Neural crest cell (in vitro differentiated cells): ENCODE results near the gene VWA2. TPM values are rescaled to one million over a fixed set of nuclear protein-coding genes. Genes with fewer than 3 reads are reported as not detected.

ENCODE experiments used
- DNase-seq: peaks from one replicate; pipeline ENCODE4 v3.0.0; 2021; ENCODE audit warnings: low read depth, mixed read lengths, low spot score
- H3K27ac Mint-ChIP-seq: one replicate; pipeline ENCODE4 v1.8.0; 2021; ENCODE audit warnings: mild to moderate bottlenecking, mixed read lengths; ENCODE audit not compliant: unreplicated experiment
- H3K27me3 Mint-ChIP-seq: 2 replicates; pipeline ENCODE4 v1.8.0; 2021; ENCODE audit warnings: low read depth, mild to moderate bottlenecking, mixed read lengths
- H3K36me3 Mint-ChIP-seq: 2 replicates; pipeline ENCODE4 v1.8.0; 2021; ENCODE audit warnings: low read depth, mild to moderate bottlenecking, mixed read lengths
- H3K4me1 Mint-ChIP-seq: 2 replicates; pipeline ENCODE4 v1.8.0; 2021; ENCODE audit warnings: mixed read lengths
- H3K4me3 Mint-ChIP-seq: one replicate; pipeline ENCODE4 v1.8.0; 2021; ENCODE audit warnings: mild to moderate bottlenecking, mixed read lengths
- H3K9me3 Mint-ChIP-seq: 2 replicates; pipeline ENCODE4 v1.8.0; 2021; ENCODE audit warnings: mixed read lengths
- total RNA-seq: library from RNA; stranded (reverse); gene quantifications from 2 replicates; pipeline ENCODE4 v1.2.1, GENCODE V29; 2021
- TF ChIP-seq, protein P1 (sequence below): fragments of 200-600 bp; sonication (generic); conservative IDR thresholded peaks from 2 replicates; pipeline ENCODE4 v1.5.0; 2021; ENCODE audit warnings: antibody characterized with exemption, mild to moderate bottlenecking

The VWA2 gene
- total RNA-seq, 1 donor from 2014 or later, result not detected

DNA sequence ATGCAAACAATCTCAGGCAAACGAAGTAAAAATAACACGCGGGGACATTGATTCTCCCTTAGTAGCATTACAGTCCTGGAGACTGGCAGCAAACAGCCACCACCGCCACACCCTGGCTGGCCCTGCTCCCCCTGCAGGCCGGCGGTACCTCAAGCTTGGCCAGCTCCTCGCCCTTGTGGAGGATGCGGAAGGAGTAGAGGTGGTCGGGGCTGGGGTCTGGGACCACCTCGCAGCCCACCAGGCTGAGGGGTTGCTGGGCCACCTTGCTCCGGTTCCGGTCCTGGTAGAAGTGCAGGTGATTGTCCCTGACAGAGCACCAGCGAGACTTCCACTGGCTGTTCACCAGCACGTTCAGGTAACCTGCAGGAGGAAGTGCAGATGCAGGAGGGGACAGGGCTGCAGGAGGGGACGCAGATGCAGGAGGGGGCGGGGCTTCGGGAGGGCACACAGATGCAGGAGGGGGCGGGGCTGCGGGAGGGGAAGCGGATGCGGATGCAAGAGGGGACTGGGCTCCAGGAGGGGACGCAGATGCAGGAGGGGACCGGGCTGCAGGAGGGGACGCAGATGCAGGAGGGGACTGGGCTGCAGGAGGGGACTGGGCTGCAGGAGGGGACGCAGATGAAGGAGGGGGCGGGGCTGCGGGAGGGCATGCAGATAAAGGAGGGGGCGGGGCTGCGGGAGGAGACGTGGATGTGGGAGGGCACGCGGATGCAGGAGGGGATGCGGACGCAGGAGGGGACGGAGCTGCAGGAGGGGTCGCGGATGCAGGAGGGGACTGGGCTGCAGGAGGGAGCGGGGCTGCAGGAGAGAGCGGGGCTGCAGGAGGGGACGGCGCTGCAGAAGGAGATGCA lies 65.7 kb downstream of the VWA2 start:
- peak overlapping the region; percentile 82 for H3K4me3 Mint-ChIP-seq
- TF ChIP-seq, protein P1, sequence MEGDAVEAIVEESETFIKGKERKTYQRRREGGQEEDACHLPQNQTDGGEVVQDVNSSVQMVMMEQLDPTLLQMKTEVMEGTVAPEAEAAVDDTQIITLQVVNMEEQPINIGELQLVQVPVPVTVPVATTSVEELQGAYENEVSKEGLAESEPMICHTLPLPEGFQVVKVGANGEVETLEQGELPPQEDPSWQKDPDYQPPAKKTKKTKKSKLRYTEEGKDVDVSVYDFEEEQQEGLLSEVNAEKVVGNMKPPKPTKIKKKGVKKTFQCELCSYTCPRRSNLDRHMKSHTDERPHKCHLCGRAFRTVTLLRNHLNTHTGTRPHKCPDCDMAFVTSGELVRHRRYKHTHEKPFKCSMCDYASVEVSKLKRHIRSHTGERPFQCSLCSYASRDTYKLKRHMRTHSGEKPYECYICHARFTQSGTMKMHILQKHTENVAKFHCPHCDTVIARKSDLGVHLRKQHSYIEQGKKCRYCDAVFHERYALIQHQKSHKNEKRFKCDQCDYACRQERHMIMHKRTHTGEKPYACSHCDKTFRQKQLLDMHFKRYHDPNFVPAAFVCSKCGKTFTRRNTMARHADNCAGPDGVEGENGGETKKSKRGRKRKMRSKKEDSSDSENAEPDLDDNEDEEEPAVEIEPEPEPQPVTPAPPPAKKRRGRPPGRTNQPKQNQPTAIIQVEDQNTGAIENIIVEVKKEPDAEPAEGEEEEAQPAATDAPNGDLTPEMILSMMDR, result peak; percentile 62
- H3K27ac Mint-ChIP-seq, result no peak overlapping the region
- peaks cover 34% of the 10 kb centered on the region for H3K4me1 Mint-ChIP-seq
- peak; percentile 53 for DNase-seq
- H3K27me3 Mint-ChIP-seq, result peaks cover 3% of the 10 kb centered on the region
- H3K36me3 Mint-ChIP-seq, result peaks cover 3% of the 10 kb centered on the region
- H3K9me3 Mint-ChIP-seq, result no peaks in the 10 kb centered on the region

DNA sequence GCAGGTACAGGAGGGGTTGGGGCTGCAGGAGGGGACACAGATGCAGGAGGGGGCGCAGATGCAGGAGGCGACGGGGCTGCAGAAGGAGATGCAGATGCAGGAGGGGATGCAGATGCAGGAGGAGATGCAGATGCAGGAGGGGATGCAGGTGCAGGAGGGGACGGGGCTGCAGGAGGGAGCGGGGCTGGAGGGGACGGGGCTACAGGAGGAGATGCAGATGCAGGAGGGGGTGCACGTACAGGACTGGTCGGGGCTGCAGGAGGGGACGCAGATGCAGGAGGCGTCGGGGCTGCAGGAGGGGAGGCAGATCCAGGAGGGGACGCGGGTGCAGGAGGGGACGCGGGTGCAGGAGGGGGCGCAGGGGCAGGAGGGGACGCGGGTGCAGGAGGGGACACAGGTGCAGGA lies 66.5 kb downstream of the VWA2 start:
- H3K4me3 Mint-ChIP-seq, result no peak overlapping the region
- DNase-seq, result no peak
- no peaks in the 10 kb centered on the region for H3K36me3 Mint-ChIP-seq
- no peaks in the 10 kb centered on the region for H3K9me3 Mint-ChIP-seq
- H3K4me1 Mint-ChIP-seq, result peaks cover 39% of the 10 kb centered on the region
- H3K27me3 Mint-ChIP-seq, result peaks cover 3% of the 10 kb centered on the region
- no peak overlapping the region for H3K27ac Mint-ChIP-seq
- TF ChIP-seq, protein P1, result no peak

DNA sequence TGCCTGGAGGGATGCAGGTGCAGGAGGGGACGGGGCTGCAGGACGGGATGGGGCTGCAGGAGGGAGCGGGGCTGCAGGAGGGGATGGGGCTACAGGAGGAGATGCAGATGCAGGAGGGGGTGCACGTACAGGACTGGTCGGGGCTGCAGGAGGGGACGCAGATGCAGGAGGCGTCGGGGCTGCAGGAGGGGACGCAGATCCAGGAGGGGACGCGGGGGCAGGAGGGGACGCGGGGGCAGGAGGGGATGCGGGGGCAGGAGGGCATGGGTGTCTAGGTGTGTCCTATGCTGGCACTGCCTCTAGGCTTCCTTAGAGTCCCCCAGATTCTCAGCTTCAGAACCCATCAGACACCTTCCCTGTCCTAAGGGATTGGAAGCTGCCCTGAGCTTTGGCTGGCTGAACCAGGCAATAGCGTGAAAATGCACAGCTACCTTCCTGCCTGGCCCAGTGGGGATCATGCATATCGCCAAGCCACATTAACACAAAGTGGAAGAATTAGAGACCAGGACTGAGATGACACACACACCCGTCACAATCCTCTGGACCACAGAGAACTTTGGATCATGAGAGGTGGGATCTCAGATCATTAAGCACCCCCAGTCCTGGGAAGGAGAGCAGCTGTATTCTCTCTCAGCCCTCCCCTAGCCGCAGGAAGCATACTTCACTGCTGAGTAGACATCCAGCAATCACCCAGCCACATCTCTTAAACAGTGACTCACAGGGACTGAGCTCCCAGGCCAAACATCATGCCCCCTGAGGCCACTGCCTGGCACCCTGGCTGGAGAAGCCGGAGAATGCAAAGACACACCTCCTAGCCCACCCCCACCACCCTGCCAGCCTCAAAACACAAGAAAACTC lies 67.3 kb downstream of the VWA2 start:
- Mint-ChIP-seq H3K27ac (no peak overlapping the region), H3K36me3 (no peaks in the 10 kb centered on the region), H3K9me3 (no peaks in the 10 kb centered on the region), H3K4me3 (peak overlapping the region; percentile 48), H3K27me3 (peaks cover 3% of the 10 kb centered on the region), H3K4me1 (peaks cover 46% of the 10 kb centered on the region)
- TF ChIP-seq, protein P1, result no peak
- DNase-seq, result no peak

DNA sequence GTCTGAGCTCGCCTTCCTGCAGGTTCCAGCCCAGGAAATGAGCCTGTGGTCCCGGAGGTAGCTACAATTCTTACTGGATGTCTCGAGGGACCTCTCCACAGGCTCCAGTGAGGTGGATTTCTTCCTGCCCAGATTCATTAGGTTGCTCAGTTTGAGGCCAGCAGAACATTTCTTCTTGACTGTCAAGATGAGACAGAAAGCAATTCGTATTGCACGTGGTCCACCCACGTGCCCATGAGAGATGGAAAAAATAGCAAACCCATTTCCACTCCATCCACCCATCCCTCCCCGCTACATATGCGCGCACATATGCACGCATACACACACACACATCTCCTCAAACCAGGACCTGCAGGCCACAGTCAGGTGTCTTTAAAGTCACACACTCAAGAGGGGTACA lies 68.7 kb downstream of the VWA2 start:
- Mint-ChIP-seq H3K27ac (no peak overlapping the region), H3K4me3 (no peak overlapping the region), H3K4me1 (peaks cover 58% of the 10 kb centered on the region), H3K36me3 (no peaks in the 10 kb centered on the region), H3K27me3 (peaks cover 3% of the 10 kb centered on the region), H3K9me3 (no peaks in the 10 kb centered on the region)
- no peak for DNase-seq
- TF ChIP-seq, protein P1, result no peak

DNA sequence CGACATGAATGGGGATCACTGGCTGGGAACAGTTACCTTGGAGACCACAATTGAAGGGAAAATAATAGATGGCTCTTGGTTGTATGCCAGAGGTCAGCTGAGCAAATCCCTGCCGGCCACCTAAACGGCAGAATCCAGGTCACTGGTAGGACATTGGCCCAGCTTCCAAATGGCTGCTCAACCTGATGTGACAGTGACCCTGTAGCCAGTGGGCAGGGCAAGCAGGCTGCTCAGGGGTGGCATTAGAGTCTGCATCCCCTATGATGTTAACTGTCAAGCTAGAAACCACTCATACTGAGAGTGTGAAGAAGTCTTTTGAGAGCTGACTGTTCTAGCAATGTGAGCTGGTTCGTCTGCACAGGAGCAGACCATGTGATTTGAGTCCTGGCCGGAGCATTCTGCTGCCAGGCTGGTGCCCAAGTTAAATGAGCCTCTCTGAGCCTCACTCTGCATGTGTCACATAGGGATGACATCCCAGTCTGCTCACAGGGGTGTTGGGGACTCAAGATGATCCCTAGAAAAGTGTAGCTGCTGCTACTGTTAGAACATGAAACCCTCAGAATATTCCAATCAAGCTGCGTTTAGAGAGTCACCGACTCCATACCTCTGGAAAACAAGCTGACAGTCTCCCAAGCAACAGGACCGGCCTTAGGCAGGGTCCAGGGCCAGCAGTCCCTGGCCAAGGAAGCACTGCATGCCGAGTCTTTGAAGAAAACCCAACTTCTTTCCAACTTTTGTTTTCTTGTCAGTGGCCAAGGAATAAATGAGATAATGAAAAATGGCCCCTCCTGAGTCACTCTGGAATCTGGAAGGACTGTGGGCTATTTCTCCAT lies 69.7 kb downstream of the VWA2 start:
- peaks cover 3% of the 10 kb centered on the region for H3K27me3 Mint-ChIP-seq
- H3K27ac Mint-ChIP-seq, result no peak overlapping the region
- H3K36me3 Mint-ChIP-seq, result no peaks in the 10 kb centered on the region
- TF ChIP-seq, protein P1, result no peak
- DNase-seq, result no peak
- H3K9me3 Mint-ChIP-seq, result no peaks in the 10 kb centered on the region
- peaks cover 57% of the 10 kb centered on the region for H3K4me1 Mint-ChIP-seq
- H3K4me3 Mint-ChIP-seq, result peak overlapping the region; percentile 54
